Natural killer cell (primary cell): ENCODE data around the gene FA2H. TPM values are rescaled to one million over a fixed set of nuclear protein-coding genes. Genes with fewer than 3 reads are reported as not detected.

Experiments
- ATAC-seq, 3 donors: fragments of 150-1000 bp in 2 of 3; fragments of 200-7000 bp in 1 of 3; cut with Tn5 transposase; 1 replicate in 1 of 3; 2 replicates in 2 of 3; pipeline ENCODE4 v1.10.0; 2021; ENCODE audit warnings: mild to moderate bottlenecking in 2 of 3, moderate library complexity in 2 of 3
- DNase-seq, 2 donors: peaks; one replicate each; pipeline versions ENCODE4 v3.0.0 to v3.0.0-alpha.2; 2013 to 2021; ENCODE audit warnings: mixed read lengths in 1 of 2
- H3K27ac ChIP-seq: one replicate; pipeline ENCODE4 v1.5.1; 2013; ENCODE audit warnings: mild to moderate bottlenecking, low read length
- H3K27me3 ChIP-seq: one replicate; pipeline ENCODE4 v1.6.1; 2013; ENCODE audit warnings: low read length; ENCODE audit not compliant: control insufficient read depth, insufficient read depth
- H3K36me3 ChIP-seq: one replicate; pipeline ENCODE4 v1.6.1; 2013; ENCODE audit warnings: low read length; ENCODE audit not compliant: control insufficient read depth, insufficient read depth
- H3K4me1 ChIP-seq: one replicate; pipeline ENCODE4 v1.6.1; 2013; ENCODE audit warnings: low read length; ENCODE audit not compliant: control insufficient read depth, insufficient read depth
- H3K4me3 ChIP-seq: one replicate; pipeline ENCODE4 v1.5.1; 2013; ENCODE audit warnings: low read length
- H3K9me3 ChIP-seq: one replicate; pipeline ENCODE4 v1.6.1; 2013; ENCODE audit warnings: low read length; ENCODE audit not compliant: control insufficient read depth, insufficient read depth
- H3K27ac Mint-ChIP-seq, 2 donors: one replicate each; pipeline ENCODE4 v1.8.0; 2022; ENCODE audit warnings: mild to moderate bottlenecking in 2 of 2, mixed read lengths in 2 of 2, moderate library complexity in 1 of 2
- H3K27me3 Mint-ChIP-seq, 2 donors: one replicate each; pipeline ENCODE4 v1.8.0; 2022; ENCODE audit warnings: low read depth in 2 of 2, mixed read lengths in 2 of 2
- H3K36me3 Mint-ChIP-seq: one replicate; pipeline ENCODE4 v1.8.0; 2022; ENCODE audit warnings: mixed read lengths
- H3K4me1 Mint-ChIP-seq, 2 donors: one replicate each; pipeline ENCODE4 v1.8.0; 2022; ENCODE audit warnings: mixed read lengths in 2 of 2
- H3K4me3 Mint-ChIP-seq: one replicate; pipeline ENCODE4 v1.8.0; 2022; ENCODE audit warnings: mild to moderate bottlenecking, moderate library complexity, mixed read lengths
- H3K9me3 Mint-ChIP-seq, 2 donors: one replicate each; pipeline ENCODE4 v1.8.0; 2022; ENCODE audit warnings: mixed read lengths in 2 of 2
- WGBS: methylation state at CpG from one replicate; pipeline ENCODE4 v1.1.7; 2013; ENCODE audit warnings: missing lambda C conversion rate; ENCODE audit not compliant: insufficient coverage; 5-methylcytosine and 5-hydroxymethylcytosine counted together
- intact Hi-C: fragments of 100-400 bp; cut with micrococcal nuclease; formaldehyde crosslinking; loops from one replicate; pipeline ENCODE4 v1.14.2; 2022
- total RNA-seq, 4 donors: library from RNA; stranded (reverse); fragments of 120-200 nt in 1 of 4; gene quantifications; one replicate each; pipeline versions ENCODE4 v1.2.3 to v1.2.4, GENCODE V29; 2013 to 2022
- TF ChIP-seq, protein P1 (sequence below): fragments of 200-600 bp; IDR thresholded peaks from one replicate; pipeline ENCODE4 v1.8.0; 2022; ENCODE audit warnings: antibody characterized with exemption

Gene FA2H
- total RNA-seq, 3 donors from 2014 or later (not counting 1 experiment from before 2014, with no cell fraction given): 0.14 to 0.93 TPM; not detected in 1

DNA sequence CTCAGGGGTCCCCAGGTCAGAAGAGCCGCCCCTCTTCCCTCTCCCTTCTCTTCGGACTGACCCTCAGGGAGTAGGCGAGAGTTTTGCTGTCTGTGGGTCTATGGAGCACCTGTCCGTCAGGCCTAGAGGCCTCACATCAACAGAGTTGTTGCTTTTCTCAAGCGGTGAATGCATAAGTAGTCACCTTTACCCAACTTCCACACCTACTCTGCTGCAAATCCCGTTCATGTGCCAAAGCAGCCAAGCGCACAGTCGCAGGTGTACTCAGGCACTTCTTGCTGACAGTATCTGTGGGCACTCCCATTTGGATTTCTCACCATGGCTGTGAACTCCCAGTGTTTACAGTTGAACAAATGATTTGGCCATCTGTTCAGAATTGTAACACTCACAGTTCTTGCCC lies 4.0 kb upstream of the FA2H start:
- no peaks in the 10 kb centered on the region for H3K9me3 Mint-ChIP-seq
- H3K36me3 Mint-ChIP-seq: no peaks in the 10 kb centered on the region

DNA sequence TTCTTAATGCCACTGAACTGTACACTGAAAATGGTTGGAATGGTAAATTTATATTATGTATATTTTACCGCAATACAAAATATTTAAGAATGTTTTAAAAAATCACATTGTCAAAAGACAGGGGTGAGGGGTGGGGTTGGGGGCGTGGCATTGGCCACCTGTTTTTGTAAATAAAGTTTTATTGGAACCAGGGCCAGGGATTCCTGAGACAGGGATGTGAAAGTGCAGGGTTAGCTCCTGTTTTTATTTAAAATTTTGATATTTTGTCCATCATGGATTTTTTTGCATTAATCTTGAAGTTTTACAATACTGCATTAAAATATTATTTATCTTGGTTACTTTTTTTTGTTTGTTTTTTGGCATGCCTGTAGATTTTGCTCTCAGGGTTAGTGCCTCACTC lies 2.3 kb upstream of the FA2H start:
- Mint-ChIP-seq H3K4me1 (peaks cover 15% of the 10 kb centered on the region in 2 donors), H3K4me3 (no peak overlapping the region), H3K27ac (no peak overlapping the region), H3K36me3 (no peaks in the 10 kb centered on the region), H3K9me3 (no peaks in the 10 kb centered on the region), H3K27me3 (peaks cover 25 to 30% of the 10 kb centered on the region in 2 donors)
- 67% methylated on average over 1 of the region's 2 CpGs for WGBS
- DNase-seq (no peak), ATAC-seq (no peak)
- Histone ChIP-seq H3K4me1 (peaks cover 8% of the 10 kb centered on the region), H3K27ac (no peak overlapping the region), H3K9me3 (no peaks in the 10 kb centered on the region), H3K36me3 (no peaks in the 10 kb centered on the region), H3K4me3 (no peak overlapping the region), H3K27me3 (peaks cover 18% of the 10 kb centered on the region)
- intact Hi-C loops: no loop called here
- TF ChIP-seq, protein P1, sequence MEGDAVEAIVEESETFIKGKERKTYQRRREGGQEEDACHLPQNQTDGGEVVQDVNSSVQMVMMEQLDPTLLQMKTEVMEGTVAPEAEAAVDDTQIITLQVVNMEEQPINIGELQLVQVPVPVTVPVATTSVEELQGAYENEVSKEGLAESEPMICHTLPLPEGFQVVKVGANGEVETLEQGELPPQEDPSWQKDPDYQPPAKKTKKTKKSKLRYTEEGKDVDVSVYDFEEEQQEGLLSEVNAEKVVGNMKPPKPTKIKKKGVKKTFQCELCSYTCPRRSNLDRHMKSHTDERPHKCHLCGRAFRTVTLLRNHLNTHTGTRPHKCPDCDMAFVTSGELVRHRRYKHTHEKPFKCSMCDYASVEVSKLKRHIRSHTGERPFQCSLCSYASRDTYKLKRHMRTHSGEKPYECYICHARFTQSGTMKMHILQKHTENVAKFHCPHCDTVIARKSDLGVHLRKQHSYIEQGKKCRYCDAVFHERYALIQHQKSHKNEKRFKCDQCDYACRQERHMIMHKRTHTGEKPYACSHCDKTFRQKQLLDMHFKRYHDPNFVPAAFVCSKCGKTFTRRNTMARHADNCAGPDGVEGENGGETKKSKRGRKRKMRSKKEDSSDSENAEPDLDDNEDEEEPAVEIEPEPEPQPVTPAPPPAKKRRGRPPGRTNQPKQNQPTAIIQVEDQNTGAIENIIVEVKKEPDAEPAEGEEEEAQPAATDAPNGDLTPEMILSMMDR: no peak

More for the DNA sequence above, 4.0 kb upstream of the FA2H start:
- no peak overlapping the region for H3K27ac Mint-ChIP-seq
- H3K4me1 Mint-ChIP-seq: peaks cover 13 to 14% of the 10 kb centered on the region in 2 donors
- WGBS: 92% methylated on average over 8 of the region's 8 CpGs
- Histone ChIP-seq H3K36me3 (no peaks in the 10 kb centered on the region), H3K27ac (no peak overlapping the region), H3K9me3 (no peaks in the 10 kb centered on the region), H3K4me3 (no peak overlapping the region), H3K4me1 (peaks cover 8% of the 10 kb centered on the region), H3K27me3 (peaks cover 10% of the 10 kb centered on the region)
- peaks cover 14 to 18% of the 10 kb centered on the region in 2 donors for H3K27me3 Mint-ChIP-seq
- ATAC-seq (no peak), DNase-seq (no peak)
- no peak overlapping the region for H3K4me3 Mint-ChIP-seq
- intact Hi-C loops: no loop called here
- TF ChIP-seq, protein P1: no peak

DNA sequence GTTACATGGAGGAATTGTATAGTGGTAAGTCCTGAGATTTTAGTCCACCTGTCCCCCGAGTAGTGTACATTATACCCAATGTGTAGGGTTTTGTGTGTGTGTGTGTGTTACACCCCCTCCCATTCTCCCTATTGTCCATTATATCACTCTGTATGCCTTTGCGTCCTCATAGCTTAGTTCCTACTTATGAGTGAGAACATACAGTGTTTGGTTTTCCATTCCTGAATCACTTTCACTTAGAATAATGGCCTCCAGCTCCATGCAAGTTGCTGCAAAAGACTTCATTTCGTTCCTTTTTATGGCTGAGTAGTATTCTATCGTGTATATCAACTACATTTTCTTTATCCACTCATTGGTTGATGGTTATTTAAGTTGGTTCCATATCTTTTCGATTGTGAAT lies 635 bp upstream of the FA2H start:
- intact Hi-C loops: no loop called here
- Mint-ChIP-seq H3K9me3 (no peaks in the 10 kb centered on the region), H3K36me3 (no peaks in the 10 kb centered on the region), H3K4me3 (peak overlapping the region; percentile 38), H3K4me1 (peaks cover 15% of the 10 kb centered on the region in 2 donors), H3K27me3 (peaks cover 30 to 35% of the 10 kb centered on the region in 2 donors), H3K27ac (no peak overlapping the region)
- H3K4me1 ChIP-seq: peaks cover 8% of the 10 kb centered on the region
- H3K9me3 ChIP-seq: no peaks in the 10 kb centered on the region
- no peak for DNase-seq
- H3K36me3 ChIP-seq: no peaks in the 10 kb centered on the region
- peaks cover 18% of the 10 kb centered on the region for H3K27me3 ChIP-seq
- H3K27ac ChIP-seq: no peak overlapping the region
- ATAC-seq: no peak
- WGBS: no CpG with 5 or more reads among the region's 5 CpGs
- TF ChIP-seq, protein P1: no peak
- no peak overlapping the region for H3K4me3 ChIP-seq
